H1 (cell line): ENCODE data around the gene STX16. TPM values are rescaled to one million over a fixed set of nuclear protein-coding genes. Genes with fewer than 3 reads are reported as not detected.

Source experiments
- CTCF ChIA-PET: fragments of 300-600 bp; sonication (Branson Sonifier 250); formaldehyde crosslinking; loops from one replicate; lab custom pipeline; 2021; ENCODE audit not compliant: partially characterized antibody; lab: Charles Lee
- POLR2A ChIA-PET: fragments of 300-600 bp; sonication (Branson Sonifier 250); formaldehyde crosslinking; loops from one replicate; lab custom pipeline; 2021; ENCODE audit warnings: inconsistent platforms; ENCODE audit not compliant: partially characterized antibody; lab: Charles Lee
- DNase-seq, 2 experiments: peaks; one replicate each; pipeline versions ENCODE4 v3.0.0 to v3.0.0-alpha.2; 2010 to 2022; ENCODE audit warnings: low spot score in 2 of 2, low read depth in 1 of 2, mixed read lengths in 1 of 2
- FAIRE-seq: peaks from 2 replicates; lab custom pipeline; 2011; peaks lifted over from hg19 to GRCh38; lab: Jason Lieb, UNC
- H2AFZ ChIP-seq: 2 replicates; pipeline ENCODE4 v1.8.1; 2012; ENCODE audit warnings: low read length, inconsistent platforms
- H2AK5ac ChIP-seq: 2 replicates; pipeline ENCODE4 v1.6.1; 2013; ENCODE audit warnings: low read depth, low read length
- H2BK120ac ChIP-seq: replicated peaks from 2 replicates; pipeline ENCODE3; 2013; ENCODE audit warnings: low read depth, low read length, inconsistent platforms
- H2BK12ac ChIP-seq: 2 replicates; pipeline ENCODE4 v1.6.1; 2013; ENCODE audit warnings: low read depth, low read length
- H2BK15ac ChIP-seq: 2 replicates; pipeline ENCODE4 v1.6.1; 2013; ENCODE audit warnings: low read length
- H2BK20ac ChIP-seq: 2 replicates; pipeline ENCODE4 v1.6.1; 2013; ENCODE audit warnings: low read length
- H2BK5ac ChIP-seq: 2 replicates; pipeline ENCODE4 v1.6.1; 2013; ENCODE audit warnings: low read depth, low read length
- H3K14ac ChIP-seq: 2 replicates; pipeline ENCODE4 v1.6.1; 2013; ENCODE audit warnings: inconsistent platforms; ENCODE audit not compliant: insufficient read length
- H3K18ac ChIP-seq: 2 replicates; pipeline ENCODE4 v1.6.1; 2013; ENCODE audit warnings: low read length; ENCODE audit errors: extremely low read depth
- H3K23ac ChIP-seq: 2 replicates; pipeline ENCODE4 v1.6.1; 2013; ENCODE audit warnings: inconsistent platforms; ENCODE audit not compliant: insufficient read length
- H3K23me2 ChIP-seq: 2 replicates; pipeline ENCODE4 v1.6.1; 2013; ENCODE audit warnings: low read depth, low read length
- H3K27ac ChIP-seq: 2 replicates; pipeline ENCODE4 v1.6.1; 2011; ENCODE audit warnings: low read depth, low read length, inconsistent platforms
- H3K27me3 ChIP-seq, 4 experiments: replicated peaks in 1 of 4; 1 replicate in 1 of 4; 2 replicates in 3 of 4; pipeline versions ENCODE4 v1.6.1 to v1.8.1; 2011 to 2013; ENCODE audit warnings: low read length in 3 of 4, mild to moderate bottlenecking in 3 of 4, inconsistent platforms in 2 of 4, mixed read lengths in 2 of 4, moderate library complexity in 1 of 4; ENCODE audit not compliant: control insufficient read depth in 3 of 4, insufficient read depth in 3 of 4; ENCODE audit errors: extremely low read depth in 1 of 4
- H3K36me3 ChIP-seq, 4 experiments: 2 replicates each; pipeline versions ENCODE4 v1.6.1 to v1.8.1; 2011 to 2013; ENCODE audit warnings: mild to moderate bottlenecking in 4 of 4, low read length in 3 of 4, moderate library complexity in 2 of 4, control low read depth in 1 of 4, inconsistent platforms in 1 of 4; ENCODE audit not compliant: insufficient read depth in 4 of 4, control insufficient read depth in 2 of 4
- H3K4ac ChIP-seq: replicated peaks from 2 replicates; pipeline ENCODE3; 2013; ENCODE audit warnings: low read length, low read depth, mixed read lengths, inconsistent platforms; ENCODE audit not compliant: insufficient read length
- H3K4me1 ChIP-seq, 4 experiments: replicated peaks in 1 of 4; 1 replicate in 1 of 4; 2 replicates in 3 of 4; pipeline versions ENCODE4 v1.6.1 to v1.8.1; 2011 to 2013; ENCODE audit warnings: low read length in 3 of 4, inconsistent platforms in 2 of 4, mixed read lengths in 1 of 4; ENCODE audit not compliant: insufficient read depth in 4 of 4, control insufficient read depth in 3 of 4
- H3K4me2 ChIP-seq, 2 experiments: 2 replicates each; pipeline versions ENCODE4 v1.6.1 to v1.8.1; 2011 to 2013; ENCODE audit warnings: low read depth in 2 of 2, low read length in 2 of 2, control low read depth in 1 of 2, inconsistent platforms in 1 of 2, mild to moderate bottlenecking in 1 of 2; ENCODE audit not compliant: insufficient read depth in 1 of 2
- H3K4me3 ChIP-seq, 4 experiments: fragments of 200-600, 300-600 bp in 1 of 4; sonication (generic), shearing (Covaris generic), sonication (Bioruptor Twin) in 1 of 4; 2 replicates each; pipeline versions ENCODE4 v1.5.1 to v1.8.1; 2011 to 2016; ENCODE audit warnings: low read length in 4 of 4, low read depth in 3 of 4, control low read depth in 2 of 4, inconsistent platforms in 2 of 4, mild to moderate bottlenecking in 2 of 4, mixed read lengths in 1 of 4, moderate library complexity in 1 of 4; ENCODE audit not compliant: insufficient read depth in 2 of 4; ENCODE audit errors: extremely low read depth in 1 of 4
- H3K56ac ChIP-seq: replicated peaks from 2 replicates; pipeline ENCODE3; 2013; ENCODE audit warnings: low read depth, mild to moderate bottlenecking, mixed read lengths, low read length, inconsistent platforms; ENCODE audit not compliant: insufficient read length
- H3K79me1 ChIP-seq: 2 replicates; pipeline ENCODE4 v1.6.1; 2013; ENCODE audit warnings: low read depth, low read length, control low read depth
- H3K79me2 ChIP-seq, 2 experiments: 2 replicates each; pipeline versions ENCODE4 v1.6.1 to v1.8.1; 2012 to 2013; ENCODE audit warnings: low read length in 2 of 2, mild to moderate bottlenecking in 2 of 2, inconsistent platforms in 1 of 2; ENCODE audit not compliant: insufficient read depth in 2 of 2, control insufficient read depth in 1 of 2
- H3K9ac ChIP-seq, 4 experiments: replicated peaks in 1 of 4; 1 replicate in 1 of 4; 2 replicates in 3 of 4; pipeline versions ENCODE4 v1.6.1 to v1.8.1; 2011 to 2013; ENCODE audit warnings: low read depth in 3 of 4, low read length in 3 of 4, control low read depth in 2 of 4, mild to moderate bottlenecking in 2 of 4, moderate library complexity in 2 of 4, inconsistent platforms in 1 of 4; ENCODE audit errors: extremely low read depth in 1 of 4
- H3K9me3 ChIP-seq, 2 experiments: 2 replicates each; pipeline versions ENCODE4 v1.6.1 to v1.8.1; 2012 to 2013; ENCODE audit warnings: mild to moderate bottlenecking in 2 of 2, moderate library complexity in 2 of 2, control low read depth in 1 of 2, inconsistent platforms in 1 of 2, low read depth in 1 of 2, low read length in 1 of 2, mixed read lengths in 1 of 2; ENCODE audit not compliant: insufficient read depth in 2 of 2
- H4K20me1 ChIP-seq, 2 experiments: replicated peaks in 1 of 2; 2 replicates each; pipeline versions ENCODE3 to v1.8.1; 2011 to 2013; ENCODE audit warnings: inconsistent platforms in 2 of 2, low read length in 2 of 2, mild to moderate bottlenecking in 1 of 2; ENCODE audit not compliant: insufficient read depth in 2 of 2, control insufficient read depth in 1 of 2
- H4K5ac ChIP-seq: 2 replicates; pipeline ENCODE4 v1.6.1; 2013; ENCODE audit warnings: low read length, low read depth, mixed read lengths, inconsistent platforms; ENCODE audit not compliant: insufficient read length
- H4K8ac ChIP-seq: 2 replicates; pipeline ENCODE4 v1.8.0; 2013; ENCODE audit warnings: mild to moderate bottlenecking, moderate library complexity, low read length, inconsistent platforms; ENCODE audit not compliant: insufficient read depth; ENCODE audit errors: extremely low read depth
- H4K91ac ChIP-seq: replicated peaks from 2 replicates; pipeline ENCODE3; 2013; ENCODE audit warnings: low read length, mixed read lengths, inconsistent platforms; ENCODE audit not compliant: insufficient read length
- BACH1 ChIP-seq: IDR thresholded peaks from 2 replicates; pipeline ENCODE4 v1.6.1; 2012; ENCODE audit warnings: low read length, improper control_type of control experiment
- CHD2 ChIP-seq: IDR thresholded peaks from 2 replicates; pipeline ENCODE4 v1.6.1; 2012; ENCODE audit warnings: low read length, improper control_type of control experiment
- CTBP2 ChIP-seq: IDR thresholded peaks from 2 replicates; pipeline ENCODE4 v1.7.0; 2011; ENCODE audit warnings: borderline replicate concordance, mild to moderate bottlenecking, moderate library complexity, mixed read lengths, low read length; ENCODE audit not compliant: insufficient read depth, insufficient read length
- JUND ChIP-seq: IDR thresholded peaks from 2 replicates; pipeline ENCODE4 v1.6.1; 2011; ENCODE audit warnings: mild to moderate bottlenecking, improper control_type of control experiment, low read length
- KDM1A ChIP-seq: fragments of 200-600, 300-600 bp; sonication (generic); IDR thresholded peaks from 2 replicates; pipeline ENCODE4 v1.7.1; 2016; ENCODE audit warnings: mild to moderate bottlenecking, low read length, borderline replicate concordance
- POLR2AphosphoS5 ChIP-seq: IDR thresholded peaks from 2 replicates; pipeline ENCODE4 v1.6.1; 2011; ENCODE audit warnings: low read depth, low read length
- POU5F1 ChIP-seq: IDR thresholded peaks from 2 replicates; pipeline ENCODE4 v1.6.1; 2011; ENCODE audit warnings: low read depth, mild to moderate bottlenecking, low read length, moderate library complexity
- RAD21 ChIP-seq, 2 experiments: IDR thresholded peaks in 1 of 2; conservative IDR thresholded peaks in 1 of 2; 2 replicates each; pipeline ENCODE4 v1.6.1; 2011; ENCODE audit warnings: low read depth in 2 of 2, low read length in 2 of 2, improper control_type of control experiment in 1 of 2, inconsistent platforms in 1 of 2, mild to moderate bottlenecking in 1 of 2, moderate library complexity in 1 of 2
- SP1 ChIP-seq: IDR thresholded peaks from 2 replicates; pipeline ENCODE4 v1.6.1; 2011; ENCODE audit warnings: low read depth, low read length
- SRF ChIP-seq: IDR thresholded peaks from 2 replicates; pipeline ENCODE4 v1.6.1; 2011; ENCODE audit warnings: mild to moderate bottlenecking, low read depth, low read length, moderate library complexity
- SUZ12 ChIP-seq: fragments of 200-600 bp; sonication (generic); IDR thresholded peaks from 2 replicates; pipeline ENCODE4 v1.6.1; 2012; ENCODE audit warnings: mild to moderate bottlenecking, inconsistent platforms, low read length, moderate library complexity, mixed read lengths
- TBP ChIP-seq: IDR thresholded peaks from 2 replicates; pipeline ENCODE4 v1.6.1; 2011; ENCODE audit warnings: low read depth, low read length, improper control_type of control experiment
- WGBS, 2 experiments: shearing (Covaris generic) in 1 of 2; methylation state at CpG; one replicate each; pipeline versions ENCODE4 v1.1.6 to v1.1.7; 2013 to 2015; ENCODE audit warnings: low lambda C conversion rate in 2 of 2, mixed read lengths in 2 of 2, inconsistent platforms in 1 of 2, low coverage in 1 of 2, missing lambda C conversion rate in 1 of 2; ENCODE audit not compliant: insufficient replicate concordance in 2 of 2, insufficient coverage in 1 of 2, insufficient read length in 1 of 2; ENCODE audit errors: extremely low coverage in 1 of 2, missing lambda C conversion rate in 1 of 2; 5-methylcytosine and 5-hydroxymethylcytosine counted together
- polyA plus RNA-seq, 7 experiments: library from polyadenylated mRNA; depleted of rRNA in 3 of 7; stranded (reverse) in 5 of 7; unstranded in 2 of 7; fragments of >200 nt in 5 of 7; fragments of 200-250 nt in 2 of 7; gene quantifications; 1 replicate in 5 of 7; 2 replicates in 1 of 7; 4 replicates in 1 of 7; pipeline versions ENCODE4 v1.2.1 to v1.2.3, GENCODE V29; 2011 to 2013; ENCODE audit warnings: missing spikeins in 2 of 7, mixed read lengths in 2 of 7
- total RNA-seq: library from RNA; stranded (reverse); fragmentation: NEBNext Ultra II Directional; extraction: Animal tissue kit (Norgen Biotek cat#: 25700); gene quantifications from 2 replicates; pipeline ENCODE4 v1.2.1, GENCODE V29; 2021
- TF ChIP-seq, protein P1 (sequence below): IDR thresholded peaks from 2 replicates; pipeline ENCODE4 v1.6.1; 2012; ENCODE audit warnings: inconsistent platforms

The STX16 gene
- total and polyA plus RNA-seq, 2 of the 8 experiments (the other 6 are each of a cell fraction or from before 2014, with no cell fraction given), result 45.2 to 61.6 TPM

DNA sequence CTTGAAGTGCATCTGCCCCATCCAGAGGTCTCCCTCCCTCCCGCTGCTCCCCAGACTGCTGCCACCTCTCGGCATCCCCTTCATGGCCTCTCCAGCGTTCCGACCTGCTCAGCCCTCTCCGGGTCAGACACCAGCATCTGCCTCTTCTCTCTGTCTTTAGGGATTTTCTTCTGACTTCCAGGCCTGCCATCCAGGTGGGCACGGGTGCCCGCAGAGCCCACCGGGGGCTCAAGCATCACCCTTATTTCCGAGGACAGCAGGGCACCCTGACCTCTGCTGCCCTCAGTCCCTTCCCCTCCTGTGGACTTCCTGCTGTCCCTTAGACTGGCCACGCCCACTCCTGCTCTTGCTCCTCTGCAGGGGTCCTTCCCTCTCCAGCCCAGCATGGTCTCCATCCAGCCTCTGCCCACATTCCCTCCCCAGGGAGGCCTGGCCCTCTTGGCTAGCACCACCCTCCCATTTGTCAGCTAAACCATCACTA lies 44.9 kb downstream of the STX16 start:
- Histone ChIP-seq H3K23ac (no peak overlapping the region), H3K18ac (no peak overlapping the region; the same call in 1 of the 2 replicates), H3K79me1 (0 out of 2 replicates have a peak, but pooled peaks cover 4% of the 10 kb centered on the region), H2BK20ac (0 out of 2 replicates have a peak overlapping the region, but pooled peaks have one; percentile 7), H3K4me3 (no peak overlapping the region), H3K4ac (no peak overlapping the region), H3K23me2 (peaks cover 4% of the 10 kb centered on the region; the same call in 1 of the 2 replicates), H2BK15ac (no peak overlapping the region), H3K27ac (no peak overlapping the region), H2BK12ac (no peak overlapping the region; the same call in 1 of the 2 replicates), H3K56ac (no peak overlapping the region), H3K36me3 (peaks cover 4 to 25% (median 8%) of the 10 kb centered on the region in 4 experiments; a peak in 7 of 8 replicates), H2AFZ (no peak overlapping the region), H3K14ac (no peak overlapping the region), H3K4me2 (no peak overlapping the region), H4K91ac (no peak overlapping the region), H3K9ac (no peak overlapping the region), H3K9me3 (no peaks in the 10 kb centered on the region), H3K27me3 (no peaks in the 10 kb centered on the region), H3K4me1 (peaks cover 3 to 23% (median 13%) of the 10 kb centered on the region in 4 experiments), H2BK5ac (peak overlapping the region; percentile 67), H2BK120ac (no peak overlapping the region), H3K79me2 (no peaks in the 10 kb centered on the region; a peak in 1 of 4 replicates), H4K5ac (no peak overlapping the region), H2AK5ac (no peak overlapping the region), H4K8ac (no peak overlapping the region; the same call in 1 of the 2 replicates), H4K20me1 (peaks cover 3 to 8% of the 10 kb centered on the region in 2 experiments)
- DNase-seq (no peak), FAIRE-seq (no peak)
- CTCF ChIA-PET, result interaction anchor here (1.6 to 3.2 kb wide), 4 partner anchors 48 to 215 kb away, joined by 4 to 8 read pairs (median 5); no protein-coding TSS in a partner anchor
- 88% methylated on average over 10 of the region's 10 CpGs; no CpG with 5 or more reads in 1 of the 2 experiments for WGBS, 2 experiments
- POLR2A ChIA-PET, result interaction anchor here (0.8 to 16.8 kb wide), 11 partner anchors 10 to 182 kb away, joined by 3 to 188 read pairs (median 4); partner anchors contain the start of genes GNAS-AS1 and STX16
- no peak for TF ChIP-seq SRF
- TF ChIP-seq SUZ12, result no peak
- no peak for TF ChIP-seq TBP
- no peak for TF ChIP-seq RAD21 (IDR thresholded peaks at IDR 0.05 in 1 of 2, conservative IDR thresholded peaks at IDR 0.05 in 1 of 2; ENCODE audit: low read depth in 2 of 2, low read length in 2 of 2)
- TF ChIP-seq SP1, result no peak
- TF ChIP-seq, protein P1, sequence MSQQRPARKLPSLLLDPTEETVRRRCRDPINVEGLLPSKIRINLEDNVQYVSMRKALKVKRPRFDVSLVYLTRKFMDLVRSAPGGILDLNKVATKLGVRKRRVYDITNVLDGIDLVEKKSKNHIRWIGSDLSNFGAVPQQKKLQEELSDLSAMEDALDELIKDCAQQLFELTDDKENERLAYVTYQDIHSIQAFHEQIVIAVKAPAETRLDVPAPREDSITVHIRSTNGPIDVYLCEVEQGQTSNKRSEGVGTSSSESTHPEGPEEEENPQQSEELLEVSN, result no peak
- TF ChIP-seq BACH1, result no peak
- TF ChIP-seq KDM1A, result no peak
- no peak for TF ChIP-seq CHD2
- no peak for TF ChIP-seq POU5F1
- TF ChIP-seq POLR2AphosphoS5, result no peak
- no peak for TF ChIP-seq CTBP2
- no peak for TF ChIP-seq JUND
